ENCODE results near the gene ZFHX3. TPM values are rescaled to one million over a fixed set of nuclear protein-coding genes. Genes with fewer than 3 reads are reported as not detected.

Gene ZFHX3
- total and polyA plus RNA-seq, 2 donors (not counting 1 experiment from before 2014, with no cell fraction given): 4.7 to 7.3 TPM

DNA sequence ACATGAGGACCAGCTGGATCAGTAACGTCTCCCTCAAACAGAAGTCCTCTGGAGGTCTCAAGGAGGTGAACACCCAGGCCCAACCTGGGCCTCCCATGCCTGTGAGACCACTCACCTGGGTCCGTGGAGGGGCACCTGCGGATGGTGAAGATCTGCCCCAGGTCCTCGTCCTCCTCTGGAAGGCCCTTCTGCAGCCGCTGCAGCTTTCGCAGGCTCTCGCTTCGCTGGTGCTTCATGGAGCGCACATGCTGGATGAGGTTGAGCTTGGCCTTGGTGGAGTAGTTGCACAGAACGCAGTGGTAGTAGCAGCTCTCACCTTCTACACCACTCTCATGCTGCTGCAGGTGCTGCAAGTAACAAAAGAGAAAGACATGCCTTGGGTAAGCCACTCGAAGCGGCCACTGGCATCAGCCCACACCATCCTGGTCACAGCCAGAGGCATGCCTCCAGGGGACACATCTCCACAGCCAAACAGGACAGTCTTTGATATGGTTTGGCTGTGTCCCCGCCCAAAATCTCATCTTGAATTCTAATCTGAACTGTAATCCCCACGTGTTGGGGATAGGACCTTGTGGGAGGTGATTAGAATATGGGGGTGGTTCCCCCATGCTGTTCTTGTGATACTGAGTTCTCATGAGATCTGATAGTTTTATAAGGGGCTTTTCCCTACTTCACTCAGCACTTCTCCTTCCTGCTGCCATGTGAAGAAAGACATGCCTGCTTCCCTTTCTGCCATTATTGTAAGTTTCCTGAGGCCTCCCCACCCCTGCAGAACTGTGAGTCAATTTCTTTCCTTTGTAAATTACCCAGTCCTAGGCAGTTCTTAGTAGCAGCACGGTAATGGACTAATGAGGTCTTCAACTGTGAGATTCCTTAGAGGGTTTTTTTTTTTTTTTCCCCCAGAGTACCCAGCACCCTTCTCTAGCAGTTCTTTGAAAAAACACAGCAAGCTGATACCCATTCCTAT, 158.0 kb downstream of the ZFHX3 start:
- Histone ChIP-seq H3K27ac (ENCODE audit: insufficient read depth, low read length) (no peak overlapping the region), H3K9me3 (ENCODE audit: control insufficient read depth, insufficient read depth, low read depth, low read length) (no peaks in the 10 kb centered on the region), H3K4me2 (ENCODE audit: extremely low read depth, insufficient read depth, low read length) (no peak overlapping the region), H4K20me1 (ENCODE audit: control insufficient read depth, extremely low read depth, insufficient read depth, low read length) (no peaks in the 10 kb centered on the region), H3K4me3 (replicated peaks in 1 of 4; ENCODE audit: control extremely low read depth in 1 of 4, insufficient read depth in 1 of 4, low read depth in 3 of 4, low read length in 4 of 4) (no peak overlapping the region), H3K27me3 (ENCODE audit: control insufficient read depth, insufficient read depth, low read length) (no peaks in the 10 kb centered on the region), H3K9ac (ENCODE audit: insufficient read depth, low read length) (no peak overlapping the region), H3K79me2 (ENCODE audit: control insufficient read depth, insufficient read depth, low read length) (peaks cover 16% of the 10 kb centered on the region), H2AFZ (ENCODE audit: low read length) (no peak overlapping the region), H3K36me3 (ENCODE audit: control insufficient read depth, insufficient read depth, low read length) (peaks cover 17% of the 10 kb centered on the region), H3K4me1 (ENCODE audit: control insufficient read depth, extremely low read depth, insufficient read depth, low read length) (peaks cover 8% of the 10 kb centered on the region)
- TF ChIP-seq EZH2 (IDR thresholded peaks at IDR 0.05; ENCODE audit: low read length, missing control alignments): no peak
- TF ChIP-seq, protein P1, sequence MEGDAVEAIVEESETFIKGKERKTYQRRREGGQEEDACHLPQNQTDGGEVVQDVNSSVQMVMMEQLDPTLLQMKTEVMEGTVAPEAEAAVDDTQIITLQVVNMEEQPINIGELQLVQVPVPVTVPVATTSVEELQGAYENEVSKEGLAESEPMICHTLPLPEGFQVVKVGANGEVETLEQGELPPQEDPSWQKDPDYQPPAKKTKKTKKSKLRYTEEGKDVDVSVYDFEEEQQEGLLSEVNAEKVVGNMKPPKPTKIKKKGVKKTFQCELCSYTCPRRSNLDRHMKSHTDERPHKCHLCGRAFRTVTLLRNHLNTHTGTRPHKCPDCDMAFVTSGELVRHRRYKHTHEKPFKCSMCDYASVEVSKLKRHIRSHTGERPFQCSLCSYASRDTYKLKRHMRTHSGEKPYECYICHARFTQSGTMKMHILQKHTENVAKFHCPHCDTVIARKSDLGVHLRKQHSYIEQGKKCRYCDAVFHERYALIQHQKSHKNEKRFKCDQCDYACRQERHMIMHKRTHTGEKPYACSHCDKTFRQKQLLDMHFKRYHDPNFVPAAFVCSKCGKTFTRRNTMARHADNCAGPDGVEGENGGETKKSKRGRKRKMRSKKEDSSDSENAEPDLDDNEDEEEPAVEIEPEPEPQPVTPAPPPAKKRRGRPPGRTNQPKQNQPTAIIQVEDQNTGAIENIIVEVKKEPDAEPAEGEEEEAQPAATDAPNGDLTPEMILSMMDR (conservative IDR thresholded peaks at IDR 0.05 in 1 of 2, IDR thresholded peaks at IDR 0.05 in 1 of 2; ENCODE audit: low read depth in 1 of 2, low read length in 2 of 2): no peak
- DNase-seq (ENCODE audit: low read depth in 2 of 2): no peak

DNA sequence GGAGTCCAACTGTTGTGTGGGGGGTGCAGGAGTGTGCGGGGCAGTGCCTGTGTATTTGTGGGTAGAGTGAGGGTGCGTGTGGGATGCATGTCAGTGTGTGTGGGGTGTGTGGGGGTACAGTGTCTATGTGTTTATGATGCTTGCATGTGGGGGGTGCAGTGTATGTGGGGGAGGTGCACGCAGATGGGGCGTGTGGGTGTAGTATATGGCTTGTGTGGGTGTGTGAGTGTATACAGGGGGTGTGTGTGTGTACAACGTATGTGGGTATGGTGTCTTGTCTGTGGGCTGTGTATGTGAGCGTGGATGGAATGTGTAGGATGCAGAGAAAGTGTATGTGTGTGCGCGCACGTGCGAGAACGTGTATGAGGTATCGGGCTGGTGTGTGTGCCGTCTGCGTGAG, 160.4 kb downstream of the ZFHX3 start:
- no peaks in the 10 kb centered on the region for H3K9me3 ChIP-seq (ENCODE audit: control insufficient read depth, insufficient read depth, low read depth, low read length)
- H2AFZ ChIP-seq (ENCODE audit: low read length): no peak overlapping the region
- H3K9ac ChIP-seq (ENCODE audit: insufficient read depth, low read length): no peak overlapping the region
- no peak overlapping the region for H3K4me3 ChIP-seq (replicated peaks in 1 of 4; ENCODE audit: control extremely low read depth in 1 of 4, insufficient read depth in 1 of 4, low read depth in 3 of 4, low read length in 4 of 4)
- no peaks in the 10 kb centered on the region for H4K20me1 ChIP-seq (ENCODE audit: control insufficient read depth, extremely low read depth, insufficient read depth, low read length)
- TF ChIP-seq, protein P1 (conservative IDR thresholded peaks at IDR 0.05 in 1 of 2, IDR thresholded peaks at IDR 0.05 in 1 of 2; ENCODE audit: low read depth in 1 of 2, low read length in 2 of 2): no peak
- no peak for TF ChIP-seq EZH2 (IDR thresholded peaks at IDR 0.05; ENCODE audit: low read length, missing control alignments)
- H3K27ac ChIP-seq (ENCODE audit: insufficient read depth, low read length): no peak overlapping the region
- no peak overlapping the region for H3K4me2 ChIP-seq (ENCODE audit: extremely low read depth, insufficient read depth, low read length)
- no peaks in the 10 kb centered on the region for H3K27me3 ChIP-seq (ENCODE audit: control insufficient read depth, insufficient read depth, low read length)
- peaks cover 4% of the 10 kb centered on the region for H3K4me1 ChIP-seq (ENCODE audit: control insufficient read depth, extremely low read depth, insufficient read depth, low read length)
- no peak for DNase-seq (ENCODE audit: low read depth in 2 of 2)
- peaks cover 9% of the 10 kb centered on the region for H3K79me2 ChIP-seq (ENCODE audit: control insufficient read depth, insufficient read depth, low read length)
- peaks cover 15% of the 10 kb centered on the region for H3K36me3 ChIP-seq (ENCODE audit: control insufficient read depth, insufficient read depth, low read length)

DNA sequence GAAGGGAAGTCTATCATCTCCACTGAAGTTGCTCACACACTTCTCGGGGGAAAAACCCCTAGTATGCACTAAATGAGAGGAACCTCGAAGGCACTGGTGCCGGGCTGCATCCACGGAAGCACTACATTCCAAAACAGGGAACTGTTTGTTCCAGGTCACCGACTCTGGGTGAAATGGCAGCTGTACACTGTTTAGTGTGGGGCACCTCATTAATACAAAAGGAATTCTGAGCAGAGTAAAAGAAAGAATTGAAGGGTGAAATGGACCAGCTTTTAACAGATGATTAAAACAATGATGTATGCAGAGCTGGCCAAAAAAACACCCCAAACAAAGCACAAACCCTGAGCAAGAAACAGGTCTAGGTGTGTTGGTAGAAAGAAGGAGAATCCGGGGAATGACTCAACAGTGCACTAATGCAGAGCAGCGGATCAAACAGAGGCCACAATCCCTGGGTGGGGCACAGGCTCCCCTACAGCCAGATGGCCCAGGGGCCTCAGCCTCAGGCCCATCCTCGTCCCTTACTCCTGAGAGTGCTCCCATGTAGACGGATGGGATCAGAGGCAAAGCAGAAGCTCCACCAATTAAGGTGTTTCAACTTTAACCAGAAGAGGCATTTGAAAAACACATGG, 161.5 kb downstream of the ZFHX3 start:
- DNase-seq (ENCODE audit: low read depth in 2 of 2): no peak
- no peak for TF ChIP-seq EZH2 (IDR thresholded peaks at IDR 0.05; ENCODE audit: low read length, missing control alignments)
- TF ChIP-seq, protein P1 (conservative IDR thresholded peaks at IDR 0.05 in 1 of 2, IDR thresholded peaks at IDR 0.05 in 1 of 2; ENCODE audit: low read depth in 1 of 2, low read length in 2 of 2): no peak
- Histone ChIP-seq H2AFZ (ENCODE audit: low read length) (no peak overlapping the region), H3K79me2 (ENCODE audit: control insufficient read depth, insufficient read depth, low read length) (peaks cover 12% of the 10 kb centered on the region), H3K4me1 (ENCODE audit: control insufficient read depth, extremely low read depth, insufficient read depth, low read length) (peaks cover 4% of the 10 kb centered on the region), H4K20me1 (ENCODE audit: control insufficient read depth, extremely low read depth, insufficient read depth, low read length) (no peaks in the 10 kb centered on the region), H3K4me2 (ENCODE audit: extremely low read depth, insufficient read depth, low read length) (no peak overlapping the region), H3K4me3 (replicated peaks in 1 of 4; ENCODE audit: control extremely low read depth in 1 of 4, insufficient read depth in 1 of 4, low read depth in 3 of 4, low read length in 4 of 4) (no peak overlapping the region), H3K9me3 (ENCODE audit: control insufficient read depth, insufficient read depth, low read depth, low read length) (no peaks in the 10 kb centered on the region), H3K9ac (ENCODE audit: insufficient read depth, low read length) (no peak overlapping the region), H3K36me3 (ENCODE audit: control insufficient read depth, insufficient read depth, low read length) (peaks cover 15% of the 10 kb centered on the region), H3K27me3 (ENCODE audit: control insufficient read depth, insufficient read depth, low read length) (no peaks in the 10 kb centered on the region), H3K27ac (ENCODE audit: insufficient read depth, low read length) (no peak overlapping the region)

Data from fibroblast of lung (primary cell).